Skeletal muscle tissue (tissue), 4 donors: ENCODE measurements around the gene ITPK1. TPM values are rescaled to one million over a fixed set of nuclear protein-coding genes. Genes with fewer than 3 reads are reported as not detected.
"Not testable (repeated sequence)": the region's sequence is repeated elsewhere in the genome, so short reads cannot be mapped to it uniquely, and the experiment has no call there.

Experiments
- H3K27ac ChIP-seq: one replicate; pipeline ENCODE4 v1.7.0; 2013; ENCODE audit warnings: mild to moderate bottlenecking, low read depth, low read length, inconsistent platforms
- H3K27me3 ChIP-seq, 3 donors: one replicate each; pipeline ENCODE4 v1.7.0; 2013; ENCODE audit warnings: low read length in 3 of 3; ENCODE audit not compliant: control insufficient read depth in 3 of 3, insufficient read depth in 3 of 3
- H3K36me3 ChIP-seq, 3 donors: one replicate each; pipeline ENCODE4 v1.7.0; 2013; ENCODE audit warnings: low read length in 3 of 3; ENCODE audit not compliant: control insufficient read depth in 3 of 3, insufficient read depth in 3 of 3
- H3K4me1 ChIP-seq, 3 donors: one replicate each; pipeline ENCODE4 v1.7.0; 2013; ENCODE audit warnings: low read length in 3 of 3, mild to moderate bottlenecking in 3 of 3; ENCODE audit not compliant: control insufficient read depth in 3 of 3, insufficient read depth in 3 of 3
- H3K4me3 ChIP-seq, 3 donors: one replicate each; pipeline ENCODE4 v1.7.0; 2013; ENCODE audit warnings: low read length in 3 of 3
- H3K9ac ChIP-seq, 3 donors: one replicate each; pipeline ENCODE4 v1.7.0; 2013; ENCODE audit warnings: low read length in 3 of 3, mild to moderate bottlenecking in 3 of 3, moderate library complexity in 2 of 3, low read depth in 1 of 3
- H3K9me3 ChIP-seq, 3 donors: one replicate each; pipeline ENCODE4 v1.7.0; 2013; ENCODE audit warnings: low read length in 3 of 3; ENCODE audit not compliant: control insufficient read depth in 3 of 3
- total RNA-seq: library from RNA; depleted of rRNA; stranded (reverse); fragments of >200 nt; gene quantifications from one replicate; pipeline ENCODE4 v1.2.3, GENCODE V29; 2014
- donor health status: Osteomylitis.

Gene ITPK1
- total RNA-seq, 1 donor from 2014 or later, result 4.7 TPM

DNA sequence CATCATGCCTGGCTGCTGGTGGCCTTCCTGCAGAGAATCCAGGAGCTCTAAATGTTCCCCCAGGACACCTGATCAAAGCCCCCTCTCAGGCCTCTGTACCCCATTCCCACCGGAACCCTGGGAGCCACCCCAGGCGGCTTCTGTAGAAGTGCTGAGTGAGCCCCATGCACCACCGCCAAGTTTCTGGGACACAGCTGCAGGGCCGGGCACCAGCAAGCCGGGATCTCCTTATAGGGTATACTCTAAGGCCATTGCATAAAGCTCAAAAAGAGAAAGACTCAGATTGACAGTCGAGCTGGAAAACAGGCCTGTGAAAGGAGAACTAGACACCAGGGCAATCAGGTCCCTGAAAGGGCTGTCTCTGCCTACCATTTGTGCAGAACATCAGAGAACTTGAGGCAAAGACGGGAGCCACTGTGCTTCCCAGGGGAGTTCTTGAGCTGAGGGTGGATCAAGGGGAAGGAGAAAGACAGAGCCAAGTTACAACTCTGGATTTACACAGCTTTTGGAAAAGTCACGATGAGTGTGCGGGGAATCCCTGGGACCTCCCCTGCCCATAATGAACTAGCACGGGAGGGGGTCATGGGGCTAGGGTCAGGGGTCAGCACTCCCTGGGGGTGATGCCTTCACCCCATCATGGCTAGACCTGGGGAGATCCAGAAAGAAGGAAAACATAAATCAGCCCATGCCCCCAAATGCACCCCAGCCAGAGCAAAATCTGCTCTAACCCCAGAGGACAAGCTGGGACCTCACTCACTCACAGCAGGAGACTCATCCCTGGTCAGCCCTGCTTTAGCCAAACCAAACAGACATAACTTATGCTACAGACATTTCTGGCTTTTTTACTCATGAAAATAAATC is 51.1 kb downstream of the ITPK1 start:
- Histone ChIP-seq H3K4me1 (peaks cover 8 to 24% (median 24%) of the 10 kb centered on the region in 3 donors), H3K9me3 (no peaks in the 10 kb centered on the region), H3K4me3 (no peak overlapping the region), H3K36me3 (no peaks in the 10 kb centered on the region), H3K27me3 (no peaks in the 10 kb centered on the region), H3K9ac (peak overlapping the region in 1 of 3 donors; percentile 16), H3K27ac (no peak overlapping the region)

DNA sequence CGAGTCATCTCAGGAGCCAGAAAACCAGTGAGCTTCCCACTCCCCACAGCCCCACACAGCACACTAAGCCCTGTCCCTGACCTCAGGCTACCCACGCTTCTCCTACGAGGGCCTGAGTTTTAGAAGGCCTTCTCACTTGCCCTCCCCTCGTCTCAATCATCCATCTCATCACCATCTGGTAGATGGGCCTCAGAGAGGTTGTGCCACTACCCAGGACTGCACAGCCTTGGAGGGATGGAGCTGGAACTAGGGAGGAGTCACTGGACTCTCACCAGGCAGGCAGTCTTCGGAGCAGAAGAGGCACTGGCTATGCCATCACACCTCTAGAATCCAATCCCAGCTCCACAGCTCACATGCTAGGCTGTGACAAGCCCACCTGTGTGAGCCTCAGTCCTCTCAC is 52.3 kb downstream of the ITPK1 start:
- Histone ChIP-seq H3K4me1 (peaks cover 8 to 24% (median 24%) of the 10 kb centered on the region in 3 donors), H3K36me3 (no peaks in the 10 kb centered on the region), H3K27me3 (no peaks in the 10 kb centered on the region), H3K4me3 (no peak overlapping the region), H3K27ac (no peak overlapping the region), H3K9ac (no peak overlapping the region), H3K9me3 (no peaks in the 10 kb centered on the region)

DNA sequence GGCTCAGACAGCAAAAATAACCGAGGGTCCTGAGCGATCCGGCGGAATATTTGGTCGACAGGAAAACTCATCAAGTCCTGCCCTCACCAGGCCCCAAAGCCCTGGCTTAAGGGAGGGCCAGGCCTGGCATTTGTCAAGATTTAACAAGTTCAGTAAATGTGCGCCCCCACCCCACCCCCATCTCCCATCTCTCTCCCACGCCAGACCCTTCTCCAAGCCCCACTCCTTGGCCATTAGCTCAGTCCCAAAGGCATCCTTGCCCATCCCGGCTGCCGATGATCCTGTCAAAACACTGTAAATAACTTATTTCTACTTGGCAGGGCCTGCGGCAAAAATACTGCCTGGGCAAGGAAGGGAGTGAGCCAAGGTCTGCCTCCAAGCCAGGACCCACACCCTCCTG is 52.8 kb downstream of the ITPK1 start:
- Histone ChIP-seq H3K4me1 (peaks cover 8 to 24% (median 24%) of the 10 kb centered on the region in 3 donors), H3K9me3 (no peaks in the 10 kb centered on the region), H3K27me3 (no peaks in the 10 kb centered on the region), H3K27ac (no peak overlapping the region), H3K36me3 (no peaks in the 10 kb centered on the region), H3K9ac (no peak overlapping the region), H3K4me3 (no peak overlapping the region)

DNA sequence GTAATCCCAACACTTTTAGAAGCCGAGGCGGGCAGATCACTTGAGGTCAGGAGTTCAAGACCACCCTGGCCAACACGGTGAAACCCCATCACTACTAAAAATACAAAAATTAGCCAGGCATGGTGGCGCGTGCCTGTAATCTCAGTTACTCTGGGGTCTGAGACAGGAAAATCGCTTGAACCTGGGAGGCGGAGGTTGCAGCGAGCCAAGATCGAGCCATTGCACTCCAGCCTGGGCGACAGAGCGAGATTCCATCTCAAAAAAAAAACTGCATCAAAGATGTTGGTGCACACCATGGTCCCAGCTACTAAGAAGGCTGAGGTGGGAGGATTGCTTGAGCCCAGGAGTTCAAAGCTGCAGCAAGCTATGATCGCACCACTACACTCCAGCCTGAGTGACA is 53.7 kb downstream of the ITPK1 start:
- peaks cover 8 to 30% (median 24%) of the 10 kb centered on the region in 3 donors for H3K4me1 ChIP-seq
- H3K27me3 ChIP-seq, H3K27ac ChIP-seq, H3K4me3 ChIP-seq, H3K9me3 ChIP-seq, H3K9ac ChIP-seq, H3K36me3 ChIP-seq: not testable (repeated sequence)

GRCh38 chr14:93061380-93062012 is 54.2 kb downstream of the ITPK1 start:
- Histone ChIP-seq H3K27me3 (no peaks in the 10 kb centered on the region), H3K36me3 (no peaks in the 10 kb centered on the region), H3K9me3 (no peaks in the 10 kb centered on the region), H3K4me1 (peaks cover 9 to 31% (median 29%) of the 10 kb centered on the region in 3 donors), H3K27ac (no peak overlapping the region), H3K9ac (no peak overlapping the region), H3K4me3 (no peak overlapping the region)

DNA sequence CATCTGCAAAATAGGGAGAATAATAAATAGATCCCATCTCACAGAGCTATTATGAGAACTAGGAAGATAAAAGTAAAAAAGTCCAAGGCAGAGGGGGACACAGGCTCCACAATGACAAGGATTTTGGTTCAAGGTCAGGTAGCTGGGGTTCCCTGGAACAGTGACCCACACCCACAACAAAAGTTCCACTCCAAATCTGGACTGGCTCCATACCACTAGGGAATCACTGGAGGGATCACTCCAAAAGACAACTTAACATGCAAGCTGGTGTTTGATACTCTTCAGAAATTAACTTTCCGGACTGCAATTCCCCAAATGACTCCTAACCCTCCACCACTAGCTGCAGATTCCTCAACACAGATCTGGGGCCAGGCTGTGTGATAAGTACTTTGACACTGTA is 54.9 kb downstream of the ITPK1 start:
- Histone ChIP-seq H3K27ac (no peak overlapping the region), H3K4me1 (peaks cover 12 to 37% (median 34%) of the 10 kb centered on the region in 3 donors)

GRCh38 chr14:93059917-93060545 is 55.7 kb downstream of the ITPK1 start:
- Histone ChIP-seq H3K4me1 (peaks cover 17 to 37% (median 30%) of the 10 kb centered on the region in 3 donors), H3K9ac (no peak overlapping the region), H3K36me3 (no peaks in the 10 kb centered on the region), H3K4me3 (no peak overlapping the region), H3K9me3 (no peaks in the 10 kb centered on the region), H3K27me3 (no peaks in the 10 kb centered on the region), H3K27ac (no peak overlapping the region)

More for the DNA sequence above, 54.9 kb downstream of the ITPK1 start:
- H3K4me3 ChIP-seq, result no peak overlapping the region
- H3K9ac ChIP-seq, result no peak overlapping the region
- H3K27me3 ChIP-seq, result no peaks in the 10 kb centered on the region
- H3K9me3 ChIP-seq, result no peaks in the 10 kb centered on the region
- H3K36me3 ChIP-seq, result no peaks in the 10 kb centered on the region

- peaks cover 11 to 35% (median 26%) of the 10 kb centered on the region in 3 donors for H3K4me1 ChIP-seq
- H3K9me3 ChIP-seq, result no peaks in the 10 kb centered on the region
- H3K9ac ChIP-seq, result no peak overlapping the region
- peaks cover 0 to 2% (median 0%) of the 10 kb centered on the region in 3 donors for H3K36me3 ChIP-seq
- no peak overlapping the region for H3K4me3 ChIP-seq
- H3K27ac ChIP-seq, result no peak overlapping the region
- no peaks in the 10 kb centered on the region for H3K27me3 ChIP-seq
Measured at GRCh38 chr14:93059260-93059659, 56.5 kb downstream of the ITPK1 start.

- Histone ChIP-seq H3K27ac (no peak overlapping the region), H3K9me3 (no peaks in the 10 kb centered on the region), H3K4me3 (no peak overlapping the region), H3K27me3 (no peaks in the 10 kb centered on the region), H3K9ac (no peak overlapping the region), H3K4me1 (peaks cover 11 to 30% (median 20%) of the 10 kb centered on the region in 3 donors), H3K36me3 (peaks cover 0 to 2% (median 0%) of the 10 kb centered on the region in 3 donors)
Measured at GRCh38 chr14:93057586-93058280, 58.0 kb downstream of the ITPK1 start.
